AG09309 (cell line): ENCODE measurements around the gene STIM1.

Experiments
- DNase-seq: peaks from one replicate; pipeline ENCODE4 v3.0.0-alpha.2; 2010; ENCODE audit warnings: low read depth
- H3K4me3 ChIP-seq: 2 replicates; pipeline ENCODE4 v1.5.1; 2011; ENCODE audit warnings: mild to moderate bottlenecking, low read depth, low read length, moderate library complexity; ENCODE audit not compliant: control insufficient read depth
- TF ChIP-seq, protein P1 (sequence below): IDR thresholded peaks from 2 replicates; pipeline ENCODE4 v1.5.1; 2011; ENCODE audit warnings: mild to moderate bottlenecking, low read depth, low read length, inconsistent platforms; ENCODE audit not compliant: insufficient read depth, control insufficient read depth; ENCODE audit errors: missing control alignments

STIM1 gene

DNA sequence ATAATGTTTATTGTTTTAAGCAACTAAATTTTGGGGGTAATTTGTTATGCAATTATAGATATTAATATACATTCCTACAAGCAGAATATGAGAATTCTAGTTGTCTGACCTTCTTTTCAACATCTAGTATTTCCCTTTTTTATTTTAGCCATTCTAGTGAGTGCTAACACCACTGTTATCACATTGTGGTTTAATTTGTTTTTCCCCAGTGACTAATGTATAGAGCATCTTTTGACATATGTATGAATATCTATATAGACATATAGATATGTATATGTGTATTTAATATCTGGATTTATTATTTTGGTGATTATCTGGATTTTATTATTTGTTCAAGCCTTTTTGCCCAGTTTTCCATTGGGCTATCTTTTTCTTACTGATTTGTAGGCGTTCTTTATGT lies 66.6 kb downstream of the STIM1 start:
- DNase-seq = no peak
- TF ChIP-seq, protein P1, sequence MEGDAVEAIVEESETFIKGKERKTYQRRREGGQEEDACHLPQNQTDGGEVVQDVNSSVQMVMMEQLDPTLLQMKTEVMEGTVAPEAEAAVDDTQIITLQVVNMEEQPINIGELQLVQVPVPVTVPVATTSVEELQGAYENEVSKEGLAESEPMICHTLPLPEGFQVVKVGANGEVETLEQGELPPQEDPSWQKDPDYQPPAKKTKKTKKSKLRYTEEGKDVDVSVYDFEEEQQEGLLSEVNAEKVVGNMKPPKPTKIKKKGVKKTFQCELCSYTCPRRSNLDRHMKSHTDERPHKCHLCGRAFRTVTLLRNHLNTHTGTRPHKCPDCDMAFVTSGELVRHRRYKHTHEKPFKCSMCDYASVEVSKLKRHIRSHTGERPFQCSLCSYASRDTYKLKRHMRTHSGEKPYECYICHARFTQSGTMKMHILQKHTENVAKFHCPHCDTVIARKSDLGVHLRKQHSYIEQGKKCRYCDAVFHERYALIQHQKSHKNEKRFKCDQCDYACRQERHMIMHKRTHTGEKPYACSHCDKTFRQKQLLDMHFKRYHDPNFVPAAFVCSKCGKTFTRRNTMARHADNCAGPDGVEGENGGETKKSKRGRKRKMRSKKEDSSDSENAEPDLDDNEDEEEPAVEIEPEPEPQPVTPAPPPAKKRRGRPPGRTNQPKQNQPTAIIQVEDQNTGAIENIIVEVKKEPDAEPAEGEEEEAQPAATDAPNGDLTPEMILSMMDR = no peak

DNA sequence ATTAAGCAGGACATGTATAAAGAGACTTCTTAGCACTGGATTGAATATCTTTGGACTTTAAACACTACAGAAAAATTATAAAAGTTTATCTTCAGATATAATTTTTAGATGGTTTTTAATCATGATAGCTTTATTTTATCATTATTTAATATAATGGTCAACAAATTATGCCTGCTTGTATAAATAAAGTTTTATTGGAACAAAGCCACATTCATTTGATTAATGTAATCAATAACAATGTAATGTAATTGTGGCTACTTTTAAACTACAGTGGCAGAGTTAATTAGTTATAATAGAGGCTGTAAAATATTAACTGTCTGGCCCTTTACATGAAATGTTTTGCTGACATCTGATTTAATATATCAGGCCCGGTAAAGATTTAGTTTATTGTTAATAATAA lies 70.0 kb downstream of the STIM1 start:
- DNase-seq = no peak
- no peak overlapping the region for H3K4me3 ChIP-seq
- TF ChIP-seq, protein P1 = no peak

More for the DNA sequence above, 66.6 kb downstream of the STIM1 start:
- H3K4me3 ChIP-seq = no peak overlapping the region

DNA sequence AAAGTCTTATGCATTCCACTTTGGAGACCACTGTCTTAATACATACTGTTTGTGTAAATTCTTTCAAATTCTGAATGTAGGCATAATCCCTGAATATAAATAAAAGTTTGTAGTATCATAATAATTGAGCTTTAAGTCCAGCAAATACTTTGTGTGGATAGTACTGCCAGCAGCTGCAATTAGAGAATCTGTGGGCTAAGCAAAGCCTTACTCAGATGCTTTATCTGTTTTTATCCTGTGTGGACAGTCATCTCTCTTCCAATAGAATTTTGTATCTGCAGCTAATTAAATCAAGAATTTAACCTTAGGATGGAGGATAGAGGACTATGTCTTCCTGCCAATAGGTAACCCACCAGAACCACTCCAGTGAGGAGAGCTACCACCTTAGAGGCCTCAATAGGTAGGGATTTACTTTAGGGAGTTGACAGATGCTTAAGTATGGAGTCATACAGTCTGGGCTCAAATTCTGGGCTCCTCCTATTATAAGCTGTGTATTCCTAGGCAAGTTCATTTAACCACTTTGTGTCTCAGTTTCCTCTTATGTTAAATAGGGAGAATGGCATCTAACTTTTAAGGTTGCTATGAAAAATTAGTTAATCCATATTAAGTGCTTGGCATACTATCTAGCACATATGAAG lies 71.1 kb downstream of the STIM1 start:
- no peak for DNase-seq
- H3K4me3 ChIP-seq = no peak overlapping the region
- TF ChIP-seq, protein P1 = no peak

DNA sequence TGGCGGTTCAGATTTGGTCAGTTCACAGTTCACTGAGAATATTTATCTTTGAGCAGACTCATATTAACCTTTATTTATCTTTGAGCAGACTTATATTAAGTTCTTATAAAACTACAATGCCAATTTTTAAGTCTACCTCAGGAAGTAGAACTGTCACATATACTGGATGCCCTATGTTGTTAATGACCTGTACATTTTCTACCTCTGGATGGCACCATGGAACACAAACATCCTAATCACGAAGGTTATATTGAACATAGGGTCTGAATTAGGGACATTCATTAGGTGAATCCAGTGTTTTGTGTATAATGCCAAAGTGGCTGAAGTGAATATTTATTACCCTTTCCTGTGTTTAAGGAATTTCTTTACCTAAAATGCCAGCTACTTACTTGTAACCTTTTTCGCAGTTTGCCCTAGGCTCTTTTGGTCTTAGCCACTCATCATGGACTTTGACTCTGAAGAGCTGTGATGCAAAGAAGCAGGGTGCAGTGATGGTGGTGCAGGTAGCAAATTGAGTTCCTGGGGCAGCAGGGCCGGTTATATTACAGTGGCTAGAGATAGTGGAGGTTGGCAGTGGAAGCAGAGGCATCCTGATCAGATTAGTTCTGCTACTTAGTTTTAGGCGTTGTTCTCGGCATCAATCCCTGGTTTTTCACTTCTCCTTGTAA lies 71.8 kb downstream of the STIM1 start:
- no peak for DNase-seq
- TF ChIP-seq, protein P1 = no peak
- no peak overlapping the region for H3K4me3 ChIP-seq

DNA sequence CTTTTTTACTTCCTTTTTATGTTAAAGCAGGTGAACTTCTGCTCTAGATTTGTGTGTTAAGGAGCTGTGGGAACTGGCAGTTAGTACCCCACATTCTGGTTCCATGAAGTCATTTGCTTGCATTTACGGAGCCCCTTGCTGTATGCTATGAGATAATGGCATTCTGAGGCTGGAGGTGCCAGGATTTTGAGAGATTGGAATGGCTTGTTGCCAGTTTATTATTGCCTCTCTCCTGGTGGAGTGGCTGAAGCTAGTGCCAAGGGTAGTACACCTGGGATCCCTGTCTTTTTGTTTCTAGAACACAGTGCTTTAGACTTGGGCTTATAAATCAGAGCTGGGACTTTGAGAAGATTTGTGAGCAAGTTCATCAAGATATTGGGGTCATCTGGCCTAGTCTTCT lies 73.8 kb downstream of the STIM1 start:
- no peak for DNase-seq
- H3K4me3 ChIP-seq = no peak overlapping the region
- TF ChIP-seq, protein P1 = no peak

DNA sequence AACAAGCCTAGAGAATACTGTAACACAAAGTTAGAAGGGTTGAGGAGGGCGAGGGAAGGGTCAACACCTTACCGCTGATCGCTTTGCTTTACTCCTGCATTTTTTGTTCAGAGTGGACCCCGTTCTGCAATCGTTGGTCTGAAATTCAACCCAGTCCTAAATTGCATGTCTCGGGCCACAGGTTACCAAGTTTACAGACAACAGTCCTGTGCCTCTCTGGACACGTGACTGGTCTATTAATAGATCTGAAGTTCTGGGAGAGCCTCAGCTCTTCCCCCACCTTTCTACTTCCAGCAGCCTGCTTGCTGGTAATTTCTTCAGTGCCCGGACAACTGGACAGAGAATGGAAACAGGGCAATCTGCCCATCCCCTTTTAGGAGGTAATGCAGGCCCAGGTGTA lies 74.2 kb downstream of the STIM1 start:
- H3K4me3 ChIP-seq = no peak overlapping the region
- TF ChIP-seq, protein P1 = no peak
- no peak for DNase-seq
